ENCODE measurements around the gene ARVCF. TPM values are rescaled to one million over a fixed set of nuclear protein-coding genes. Genes with fewer than 3 reads are reported as not detected.

The ARVCF gene
- total RNA-seq, 1 experiment from 2014 or later, result 15.6 TPM

DNA sequence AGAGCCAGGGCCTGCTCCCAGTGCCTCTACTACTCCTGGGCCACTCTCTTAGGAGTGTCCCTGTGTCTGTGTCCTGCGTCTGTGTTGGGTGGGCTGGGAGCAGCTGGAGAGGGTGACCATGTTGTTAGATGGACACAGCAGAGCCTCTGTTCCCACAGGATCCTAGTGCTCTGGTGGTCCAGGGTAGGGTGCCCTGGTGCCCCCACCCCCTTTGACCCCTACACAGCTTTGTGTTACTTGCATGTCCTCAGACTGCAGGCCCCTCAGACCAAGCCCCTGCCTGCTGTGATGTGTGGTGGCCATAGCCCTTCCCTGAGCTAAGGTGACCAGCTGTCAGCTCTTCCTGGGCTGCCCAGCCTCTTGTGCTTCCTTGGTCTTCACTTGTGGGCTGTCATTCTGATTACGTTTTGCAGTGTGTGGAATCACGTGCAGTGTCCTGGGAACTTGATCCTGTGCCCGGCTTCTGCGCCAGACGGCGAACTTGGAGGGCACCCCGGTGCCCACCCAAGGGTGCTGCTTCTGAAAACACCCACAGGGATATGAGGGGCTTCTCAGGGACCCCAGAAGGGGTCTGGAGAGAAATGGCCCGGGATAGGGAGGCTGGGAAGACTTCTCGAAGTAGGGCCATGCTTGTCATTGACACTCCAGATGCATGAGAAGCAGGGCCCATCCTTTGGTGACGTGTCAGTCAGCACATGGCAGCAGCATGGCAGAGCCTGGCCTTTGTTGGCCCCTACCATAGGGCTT lies 5.8 kb upstream of the ARVCF start:
- Histone ChIP-seq H3K4me3 (peak overlapping the region; percentile 88), H3K27ac (no peak overlapping the region), H3K4me2 (peak overlapping the region; percentile 93), H2AFZ (no peak overlapping the region), H4K20me1 (ENCODE audit: insufficient read depth) (no peaks in the 10 kb centered on the region), H3K4me1 (replicated peaks; ENCODE audit: insufficient read depth) (peaks cover 9% of the 10 kb centered on the region; the same call in 1 of the 2 replicates), H3F3A (ENCODE audit: insufficient read depth, low read depth) (no peaks in the 10 kb centered on the region), H3K9me2 (ENCODE audit: insufficient read depth) (no peaks in the 10 kb centered on the region), H3K27me3 (ENCODE audit: insufficient read depth, low read depth) (no peaks in the 10 kb centered on the region), H3K36me3 (ENCODE audit: low read depth) (no peaks in the 10 kb centered on the region), H3K79me2 (ENCODE audit: low read depth) (peaks cover 20% of the 10 kb centered on the region; the same call in 1 of the 2 replicates), H3K9me3 (ENCODE audit: insufficient read depth, low read depth) (no peaks in the 10 kb centered on the region)
- intact Hi-C loops (cut with micrococcal nuclease; ENCODE audit: unreplicated experiment), result loop anchor here (5.0 kb wide), 1 partner anchor 35 kb away; no protein-coding TSS in a partner anchor
- TF ChIP-seq, protein P1, sequence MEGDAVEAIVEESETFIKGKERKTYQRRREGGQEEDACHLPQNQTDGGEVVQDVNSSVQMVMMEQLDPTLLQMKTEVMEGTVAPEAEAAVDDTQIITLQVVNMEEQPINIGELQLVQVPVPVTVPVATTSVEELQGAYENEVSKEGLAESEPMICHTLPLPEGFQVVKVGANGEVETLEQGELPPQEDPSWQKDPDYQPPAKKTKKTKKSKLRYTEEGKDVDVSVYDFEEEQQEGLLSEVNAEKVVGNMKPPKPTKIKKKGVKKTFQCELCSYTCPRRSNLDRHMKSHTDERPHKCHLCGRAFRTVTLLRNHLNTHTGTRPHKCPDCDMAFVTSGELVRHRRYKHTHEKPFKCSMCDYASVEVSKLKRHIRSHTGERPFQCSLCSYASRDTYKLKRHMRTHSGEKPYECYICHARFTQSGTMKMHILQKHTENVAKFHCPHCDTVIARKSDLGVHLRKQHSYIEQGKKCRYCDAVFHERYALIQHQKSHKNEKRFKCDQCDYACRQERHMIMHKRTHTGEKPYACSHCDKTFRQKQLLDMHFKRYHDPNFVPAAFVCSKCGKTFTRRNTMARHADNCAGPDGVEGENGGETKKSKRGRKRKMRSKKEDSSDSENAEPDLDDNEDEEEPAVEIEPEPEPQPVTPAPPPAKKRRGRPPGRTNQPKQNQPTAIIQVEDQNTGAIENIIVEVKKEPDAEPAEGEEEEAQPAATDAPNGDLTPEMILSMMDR (conservative IDR thresholded peaks at IDR 0.05), result no peak
- no peak for TF ChIP-seq EZH2 (IDR thresholded peaks at IDR 0.05; ENCODE audit: low read depth)
- BruUV-seq (replicated peaks), result TSS peak; percentile 32
- POLR2A ChIA-PET (ENCODE audit: unreplicated experiment), result no interaction called here
- no peak for DNase-seq
- CTCF ChIA-PET, result no interaction called here

DNA sequence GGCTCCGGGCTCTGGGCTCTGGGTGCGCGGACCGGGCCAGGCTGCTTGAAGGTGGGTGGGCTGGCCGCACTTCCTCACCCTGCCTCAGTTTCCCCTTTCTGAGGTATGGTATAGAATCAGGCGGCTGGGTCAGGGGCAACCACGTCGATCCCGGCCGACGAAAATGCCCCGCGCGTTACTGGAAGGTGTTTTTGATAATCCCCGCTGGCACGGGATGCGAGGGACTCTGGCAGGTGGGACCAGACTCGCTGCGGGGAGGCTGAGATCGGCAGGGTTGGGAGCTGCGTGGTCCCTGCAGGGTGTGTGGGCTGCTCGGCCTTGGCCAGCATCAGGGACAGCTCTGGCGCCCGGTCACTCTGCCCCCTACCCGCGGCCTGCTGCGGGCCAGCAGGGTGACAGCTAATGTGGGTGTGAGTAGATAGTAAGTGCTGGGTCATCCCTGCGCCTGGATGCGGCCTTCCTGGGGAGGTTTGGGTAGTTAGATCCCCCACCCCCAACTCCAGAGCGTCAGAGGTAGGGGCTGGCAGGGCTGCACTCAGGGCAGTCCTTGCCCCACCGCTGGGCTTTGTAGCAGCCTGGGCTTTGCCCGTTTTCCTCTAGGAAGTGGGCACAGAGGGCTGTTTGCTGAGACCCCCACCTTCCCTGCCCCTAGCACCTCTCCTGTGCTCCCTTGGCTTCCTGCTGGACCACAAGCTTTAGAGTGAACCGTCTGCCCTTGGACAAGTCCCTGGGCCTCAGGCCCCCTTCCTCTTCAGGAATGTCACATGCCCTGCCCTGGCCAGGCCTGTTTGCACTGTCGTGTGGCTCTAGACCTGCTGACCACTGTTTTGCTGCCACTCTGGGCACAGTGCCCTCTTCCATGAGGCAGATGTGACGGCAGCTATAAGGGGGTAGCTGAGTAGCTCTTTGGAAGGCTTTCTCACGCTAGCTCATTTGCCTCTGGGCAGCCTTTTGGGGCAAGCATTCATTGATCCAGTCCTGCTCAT lies 4.9 kb upstream of the ARVCF start:
- Histone ChIP-seq H3K27ac (0 out of 2 replicates have a peak overlapping the region, but pooled peaks have one; percentile 19), H3K9me2 (ENCODE audit: insufficient read depth) (no peaks in the 10 kb centered on the region), H3K36me3 (ENCODE audit: low read depth) (no peaks in the 10 kb centered on the region), H3F3A (ENCODE audit: insufficient read depth, low read depth) (no peaks in the 10 kb centered on the region), H4K20me1 (ENCODE audit: insufficient read depth) (no peaks in the 10 kb centered on the region), H3K4me1 (replicated peaks; ENCODE audit: insufficient read depth) (peaks cover 9% of the 10 kb centered on the region; the same call in 1 of the 2 replicates), H3K27me3 (ENCODE audit: insufficient read depth, low read depth) (no peaks in the 10 kb centered on the region), H3K79me2 (ENCODE audit: low read depth) (peaks cover 20% of the 10 kb centered on the region; the same call in 1 of the 2 replicates), H3K4me3 (peak overlapping the region; percentile 88), H3K4me2 (peak overlapping the region; percentile 93), H2AFZ (peak overlapping the region; percentile 91), H3K9me3 (ENCODE audit: insufficient read depth, low read depth) (no peaks in the 10 kb centered on the region)
- CTCF ChIA-PET, result no interaction called here
- intact Hi-C loops (cut with micrococcal nuclease; ENCODE audit: unreplicated experiment), result loop anchor here (2.0 to 5.0 kb wide), 2 partner anchors 34 to 47 kb away; no protein-coding TSS in a partner anchor
- POLR2A ChIA-PET (ENCODE audit: unreplicated experiment), result interaction anchor here (0.6 kb wide), 1 partner anchor 31 kb away, joined by 4 read pairs; no protein-coding TSS in a partner anchor
- no TSS peak for BruUV-seq (replicated peaks)
- TF ChIP-seq, protein P1 (conservative IDR thresholded peaks at IDR 0.05), result no peak
- TF ChIP-seq EZH2 (IDR thresholded peaks at IDR 0.05; ENCODE audit: low read depth), result no peak
- DNase-seq, result peak; percentile 52 to 69
